ENCODE measurements around the gene CLRN3. TPM values are rescaled to one million over a fixed set of nuclear protein-coding genes. Genes with fewer than 3 reads are reported as not detected.

The CLRN3 gene
- total and polyA plus RNA-seq, 2 of the 8 experiments (the other 6 are each of a cell fraction or from before 2014, with no cell fraction given), result not detected

DNA sequence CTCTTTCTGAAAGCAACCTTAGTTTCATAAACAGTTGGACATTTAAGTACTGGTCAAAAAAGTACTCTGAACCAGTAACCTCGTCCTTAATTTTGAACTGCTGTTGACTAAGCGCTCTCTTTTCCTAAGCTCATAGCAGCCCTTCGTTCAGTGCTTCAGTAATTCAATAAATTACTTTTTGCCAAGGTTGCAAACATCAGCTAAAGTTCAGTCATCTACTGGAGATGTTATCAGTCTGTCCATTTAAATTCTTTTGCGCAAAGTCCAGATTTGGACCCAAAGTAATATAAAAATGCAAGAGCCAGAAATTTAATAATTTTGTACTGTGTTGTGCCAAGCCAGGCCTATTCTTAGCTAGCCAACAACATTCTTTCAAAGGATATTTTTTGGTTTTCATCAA lies 22.6 kb upstream of the CLRN3 start (continued):
- TF ChIP-seq BRCA1 (IDR thresholded peaks at IDR 0.05; ENCODE audit: low read depth, low read length) (no peak), HDAC6 (IDR thresholded peaks at IDR 0.05; ENCODE audit: low read depth, low read length) (no peak), MAFK (IDR thresholded peaks at IDR 0.05; ENCODE audit: low read depth, low read length) (no peak), EZH2 (IDR thresholded peaks at IDR 0.05; ENCODE audit: low read depth, low read length, severe bottlenecking) (no peak), CTBP2 (IDR thresholded peaks at IDR 0.05; ENCODE audit: borderline replicate concordance, insufficient read depth, insufficient read length, low read length) (no peak), BCL11A (IDR thresholded peaks at IDR 0.05; ENCODE audit: low read depth in 2 of 2, low read length in 2 of 2) (no peak), EGR1 (IDR thresholded peaks at IDR 0.05; ENCODE audit: borderline replicate concordance, low read depth, low read length) (no peak), PHF8 (conservative IDR thresholded peaks at IDR 0.05; ENCODE audit: low read depth, low read length) (no peak), EP300 (IDR thresholded peaks at IDR 0.05; ENCODE audit: borderline replicate concordance in 1 of 2, low read depth in 2 of 2, low read length in 2 of 2) (no peak), NRF1 (IDR thresholded peaks at IDR 0.05; ENCODE audit: low read depth, low read length) (no peak)

Data from H1 (cell line).